ENCODE measurements around the gene RAB11FIP3. TPM values are rescaled to one million over a fixed set of nuclear protein-coding genes. Genes with fewer than 3 reads are reported as not detected.
"Not testable (repeated sequence)": the region's sequence is repeated elsewhere in the genome, so short reads cannot be mapped to it uniquely, and the experiment has no call there.

RAB11FIP3 gene
- total RNA-seq, 1 experiment from 2014 or later = 37.5 TPM

DNA sequence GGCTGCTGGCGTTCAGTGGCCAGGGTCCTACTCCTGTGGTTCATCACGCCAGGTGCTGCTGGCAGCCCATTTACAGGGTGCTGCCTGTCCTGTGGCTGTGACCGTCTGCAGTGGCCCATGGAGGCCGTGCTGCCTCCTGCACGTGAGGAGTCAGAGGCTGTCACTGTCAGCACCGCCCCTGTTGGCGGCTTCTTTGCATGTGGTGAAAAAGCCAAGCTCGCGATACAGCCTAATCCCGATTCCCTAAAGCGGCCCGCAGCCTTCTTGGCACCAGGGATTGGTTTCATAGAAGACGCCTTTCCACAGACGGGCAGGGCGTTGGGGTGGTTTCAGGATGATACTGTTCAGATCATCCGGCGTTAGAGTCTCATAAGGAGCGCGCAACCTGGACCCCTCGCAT lies 35.3 kb downstream of the RAB11FIP3 start:
- Mint-ChIP-seq H3K4me1 (ENCODE audit: insufficient read depth, unreplicated experiment) (no peaks in the 10 kb centered on the region), H3K36me3 (ENCODE audit: insufficient read depth, unreplicated experiment) (peaks cover 25% of the 10 kb centered on the region), H3K9me3 (ENCODE audit: unreplicated experiment) (no peaks in the 10 kb centered on the region), H3K27ac (ENCODE audit: low read depth, unreplicated experiment) (no peak overlapping the region), H3K27me3 (ENCODE audit: insufficient read depth, unreplicated experiment) (no peaks in the 10 kb centered on the region), H3K4me3 (ENCODE audit: unreplicated experiment) (no peak overlapping the region)
- BruUV-seq (replicated peaks) = no TSS peak
- CTCF ChIA-PET = interaction anchor here (0.6 to 1.0 kb wide), 2 partner anchors 16 to 21 kb away, joined by 3 to 4 read pairs; no protein-coding TSS in a partner anchor
- DNase-seq (ENCODE audit: unreplicated experiment) = no peak
- TF ChIP-seq, protein P1, sequence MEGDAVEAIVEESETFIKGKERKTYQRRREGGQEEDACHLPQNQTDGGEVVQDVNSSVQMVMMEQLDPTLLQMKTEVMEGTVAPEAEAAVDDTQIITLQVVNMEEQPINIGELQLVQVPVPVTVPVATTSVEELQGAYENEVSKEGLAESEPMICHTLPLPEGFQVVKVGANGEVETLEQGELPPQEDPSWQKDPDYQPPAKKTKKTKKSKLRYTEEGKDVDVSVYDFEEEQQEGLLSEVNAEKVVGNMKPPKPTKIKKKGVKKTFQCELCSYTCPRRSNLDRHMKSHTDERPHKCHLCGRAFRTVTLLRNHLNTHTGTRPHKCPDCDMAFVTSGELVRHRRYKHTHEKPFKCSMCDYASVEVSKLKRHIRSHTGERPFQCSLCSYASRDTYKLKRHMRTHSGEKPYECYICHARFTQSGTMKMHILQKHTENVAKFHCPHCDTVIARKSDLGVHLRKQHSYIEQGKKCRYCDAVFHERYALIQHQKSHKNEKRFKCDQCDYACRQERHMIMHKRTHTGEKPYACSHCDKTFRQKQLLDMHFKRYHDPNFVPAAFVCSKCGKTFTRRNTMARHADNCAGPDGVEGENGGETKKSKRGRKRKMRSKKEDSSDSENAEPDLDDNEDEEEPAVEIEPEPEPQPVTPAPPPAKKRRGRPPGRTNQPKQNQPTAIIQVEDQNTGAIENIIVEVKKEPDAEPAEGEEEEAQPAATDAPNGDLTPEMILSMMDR (IDR thresholded peaks at IDR 0.05; ENCODE audit: unreplicated experiment) = no peak
- intact Hi-C loops (cut with micrococcal nuclease) = no loop called here
- POLR2A ChIA-PET = no interaction called here

DNA sequence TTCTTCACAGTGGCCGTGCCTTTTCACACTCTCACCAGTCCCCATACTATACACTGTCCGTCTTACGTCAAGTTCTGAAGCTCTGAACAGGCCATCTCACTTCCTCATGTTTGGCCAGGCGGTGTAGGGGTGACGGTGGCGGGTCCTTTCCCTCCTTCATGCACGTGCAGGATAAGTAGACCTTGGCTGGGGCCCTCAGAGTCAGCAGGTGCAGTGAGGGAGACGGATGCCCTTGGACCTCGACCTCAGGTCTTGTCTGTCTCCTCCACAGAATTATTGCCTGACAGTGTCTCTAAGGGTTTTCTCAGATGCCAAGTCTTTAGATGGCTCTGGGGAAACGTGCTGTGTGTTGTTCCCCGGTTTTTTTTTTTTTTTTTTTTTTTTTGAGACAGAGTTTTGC lies 37.6 kb downstream of the RAB11FIP3 start:
- no peak overlapping the region for H3K4me3 Mint-ChIP-seq (ENCODE audit: unreplicated experiment)
- TF ChIP-seq, protein P1 (IDR thresholded peaks at IDR 0.05; ENCODE audit: unreplicated experiment) = no peak
- H3K4me1 Mint-ChIP-seq (ENCODE audit: insufficient read depth, unreplicated experiment) = no peaks in the 10 kb centered on the region
- intact Hi-C loops (cut with micrococcal nuclease) = no loop called here
- no peaks in the 10 kb centered on the region for H3K27me3 Mint-ChIP-seq (ENCODE audit: insufficient read depth, unreplicated experiment)
- no peak for DNase-seq (ENCODE audit: unreplicated experiment)
- ChIA-PET POLR2A (no interaction called here), CTCF (interaction anchor here (0.6 kb wide), 1 partner anchor 23 kb away, joined by 3 read pairs; no protein-coding TSS in a partner anchor)
- no peaks in the 10 kb centered on the region for H3K9me3 Mint-ChIP-seq (ENCODE audit: unreplicated experiment)
- H3K36me3 Mint-ChIP-seq (ENCODE audit: insufficient read depth, unreplicated experiment) = peaks cover 26% of the 10 kb centered on the region
- BruUV-seq (replicated peaks) = no TSS peak
- no peak overlapping the region for H3K27ac Mint-ChIP-seq (ENCODE audit: low read depth, unreplicated experiment)

DNA sequence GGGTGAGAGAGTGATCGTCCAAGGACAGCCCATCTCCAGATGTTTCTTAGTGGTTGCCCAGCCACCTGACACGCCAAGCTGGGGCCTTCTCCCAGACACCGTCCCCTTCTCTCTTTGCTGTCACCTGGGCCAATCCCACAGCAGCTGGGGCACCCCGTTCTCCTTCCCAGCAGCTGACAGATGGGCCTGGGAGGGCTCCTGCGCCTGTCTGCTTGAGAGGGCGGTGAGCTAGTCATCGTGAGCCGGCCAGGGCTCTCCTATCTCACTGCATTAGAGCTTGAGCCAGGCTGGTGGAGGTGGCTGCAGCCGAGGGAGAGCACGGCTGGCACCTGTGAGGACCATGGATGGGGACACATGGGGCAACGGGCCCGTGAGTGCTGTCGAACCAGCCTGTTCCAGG lies 41.2 kb downstream of the RAB11FIP3 start:
- intact Hi-C loops (cut with micrococcal nuclease) = no loop called here
- H3K27ac Mint-ChIP-seq (ENCODE audit: low read depth, unreplicated experiment) = no peak overlapping the region
- no TSS peak for BruUV-seq (replicated peaks)
- ChIA-PET POLR2A (no interaction called here), CTCF (interaction anchor here (1.4 kb wide), 1 partner anchor 17 kb away, joined by 5 read pairs; no protein-coding TSS in a partner anchor)
- H3K36me3 Mint-ChIP-seq (ENCODE audit: insufficient read depth, unreplicated experiment) = peaks cover 29% of the 10 kb centered on the region
- no peaks in the 10 kb centered on the region for H3K4me1 Mint-ChIP-seq (ENCODE audit: insufficient read depth, unreplicated experiment)
- TF ChIP-seq, protein P1 (IDR thresholded peaks at IDR 0.05; ENCODE audit: unreplicated experiment) = no peak
- H3K27me3 Mint-ChIP-seq (ENCODE audit: insufficient read depth, unreplicated experiment) = no peaks in the 10 kb centered on the region
- no peak overlapping the region for H3K4me3 Mint-ChIP-seq (ENCODE audit: unreplicated experiment)
- no peak for DNase-seq (ENCODE audit: unreplicated experiment)
- no peaks in the 10 kb centered on the region for H3K9me3 Mint-ChIP-seq (ENCODE audit: unreplicated experiment)

DNA sequence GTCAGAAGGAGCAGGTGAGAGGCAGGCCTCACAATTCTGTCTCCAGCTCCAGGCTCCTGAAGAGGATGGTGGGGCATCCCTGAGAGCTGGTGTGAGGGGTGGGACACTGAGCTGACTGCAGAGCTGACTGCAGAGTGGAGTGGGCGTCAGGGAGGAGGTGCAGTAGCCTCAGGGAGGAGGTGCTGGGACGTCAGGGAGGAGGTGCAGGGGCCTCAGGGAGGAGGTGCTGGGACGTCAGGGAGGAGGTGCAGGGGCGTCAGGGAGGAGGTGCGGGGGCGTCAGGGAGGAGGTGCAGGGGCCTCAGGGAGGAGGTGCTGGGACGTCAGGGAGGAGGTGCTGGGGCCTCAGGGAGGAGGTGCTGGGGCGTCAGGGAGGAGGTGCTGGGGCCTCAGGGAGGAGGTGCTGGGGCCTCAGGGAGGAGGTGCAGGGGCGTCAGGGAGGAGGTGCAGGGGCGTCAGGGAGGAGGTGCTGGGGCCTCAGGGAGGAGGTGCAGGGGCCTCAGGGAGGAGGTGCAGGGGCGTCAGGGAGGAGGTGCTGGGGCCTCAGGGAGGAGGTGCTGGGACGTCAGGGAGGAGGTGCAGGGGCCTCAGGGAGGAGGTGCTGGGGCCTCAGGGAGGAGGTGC lies 41.9 kb downstream of the RAB11FIP3 start:
- POLR2A ChIA-PET; H3K27ac Mint-ChIP-seq (ENCODE audit: low read depth, unreplicated experiment); DNase-seq (ENCODE audit: unreplicated experiment); H3K4me1 Mint-ChIP-seq (ENCODE audit: insufficient read depth, unreplicated experiment); H3K27me3 Mint-ChIP-seq (ENCODE audit: insufficient read depth, unreplicated experiment); H3K9me3 Mint-ChIP-seq (ENCODE audit: unreplicated experiment); H3K4me3 Mint-ChIP-seq (ENCODE audit: unreplicated experiment); BruUV-seq (replicated peaks); intact Hi-C loops (cut with micrococcal nuclease); CTCF ChIA-PET: not testable (repeated sequence)
- H3K36me3 Mint-ChIP-seq (ENCODE audit: insufficient read depth, unreplicated experiment) = peaks cover 26% of the 10 kb centered on the region

Data from MCF 10A (cell line).